H9 (cell line): ENCODE measurements around the gene CEBPG. TPM values are rescaled to one million over a fixed set of nuclear protein-coding genes. Genes with fewer than 3 reads are reported as not detected.

Experiments used
- DNase-seq: peaks from one replicate; pipeline ENCODE4 v3.0.0-alpha.2; 2017
- H2AFZ ChIP-seq: one replicate; pipeline ENCODE4 v1.6.1; 2013; ENCODE audit warnings: mild to moderate bottlenecking, low read length, control low read depth, moderate library complexity
- H2AK5ac ChIP-seq: 2 replicates; pipeline ENCODE4 v1.6.1; 2013; ENCODE audit warnings: low read length, control low read depth, mixed read lengths; ENCODE audit not compliant: insufficient read length
- H2BK120ac ChIP-seq: one replicate; pipeline ENCODE4 v1.6.1; 2013; ENCODE audit warnings: low read depth, mild to moderate bottlenecking, low read length, control low read depth, inconsistent platforms; ENCODE audit not compliant: poor library complexity, severe bottlenecking
- H2BK12ac ChIP-seq: 2 replicates; pipeline ENCODE4 v1.6.1; 2013; ENCODE audit warnings: low read length, control low read depth, mixed read lengths, low read depth; ENCODE audit not compliant: insufficient read length
- H2BK15ac ChIP-seq: 2 replicates; pipeline ENCODE4 v1.6.1; 2013; ENCODE audit warnings: low read depth, low read length, control low read depth
- H2BK20ac ChIP-seq: one replicate; pipeline ENCODE4 v1.6.1; 2013; ENCODE audit warnings: low read depth, mild to moderate bottlenecking, low read length, control low read depth, inconsistent platforms; ENCODE audit not compliant: poor library complexity, severe bottlenecking
- H2BK5ac ChIP-seq: 2 replicates; pipeline ENCODE4 v1.6.1; 2013; ENCODE audit warnings: low read length, control low read depth, mixed read lengths; ENCODE audit not compliant: insufficient read length
- H3K14ac ChIP-seq: 2 replicates; pipeline ENCODE4 v1.6.1; 2013; ENCODE audit warnings: low read length, control low read depth; ENCODE audit not compliant: insufficient read depth
- H3K18ac ChIP-seq: 2 replicates; pipeline ENCODE4 v1.6.1; 2013; ENCODE audit warnings: low read depth, mild to moderate bottlenecking, mixed read lengths, low read length, control low read depth; ENCODE audit not compliant: insufficient read length
- H3K23ac ChIP-seq: 2 replicates; pipeline ENCODE4 v1.6.1; 2013; ENCODE audit warnings: low read length, control low read depth, mixed read lengths, low read depth; ENCODE audit not compliant: insufficient read length
- H3K23me2 ChIP-seq: 2 replicates; pipeline ENCODE4 v1.6.1; 2013; ENCODE audit warnings: low read depth, mild to moderate bottlenecking, mixed read lengths, low read length, control low read depth; ENCODE audit not compliant: insufficient read length, poor library complexity, severe bottlenecking
- H3K27ac ChIP-seq: 2 replicates; pipeline ENCODE4 v1.5.1; 2013; ENCODE audit warnings: low read length, control low read depth, mixed read lengths, low read depth; ENCODE audit not compliant: insufficient read length
- H3K27me3 ChIP-seq: 2 replicates; pipeline ENCODE4 v1.6.1; 2013; ENCODE audit warnings: low read length, control low read depth, inconsistent platforms; ENCODE audit not compliant: insufficient read depth
- H3K4ac ChIP-seq: 2 replicates; pipeline ENCODE4 v1.6.1; 2013; ENCODE audit warnings: low read depth, mild to moderate bottlenecking, control low read depth, inconsistent platforms, low read length, moderate library complexity
- H3K4me1 ChIP-seq: 2 replicates; pipeline ENCODE4 v1.6.1; 2013; ENCODE audit warnings: low read length, control low read depth, inconsistent platforms; ENCODE audit not compliant: insufficient read depth
- H3K4me2 ChIP-seq: 2 replicates; pipeline ENCODE4 v1.6.1; 2013; ENCODE audit warnings: low read length, control low read depth, mixed read lengths; ENCODE audit not compliant: insufficient read length, insufficient read depth
- H3K56ac ChIP-seq: 2 replicates; pipeline ENCODE4 v1.6.1; 2013; ENCODE audit warnings: low read depth, mild to moderate bottlenecking, mixed read lengths, low read length, control low read depth; ENCODE audit not compliant: insufficient read length
- H3K79me1 ChIP-seq: 2 replicates; pipeline ENCODE4 v1.6.1; 2013; ENCODE audit warnings: low read depth, mild to moderate bottlenecking, moderate library complexity, low read length, control low read depth, inconsistent platforms; ENCODE audit not compliant: insufficient read depth, poor library complexity, severe bottlenecking
- H3K79me2 ChIP-seq: 2 replicates; pipeline ENCODE4 v1.6.1; 2013; ENCODE audit warnings: low read length, control low read depth, inconsistent platforms; ENCODE audit not compliant: insufficient read depth
- H3K9ac ChIP-seq: 2 replicates; pipeline ENCODE4 v1.6.1; 2013; ENCODE audit warnings: low read length, control low read depth, mixed read lengths; ENCODE audit not compliant: insufficient read length; ENCODE audit errors: extremely low read depth
- H3K9me3 ChIP-seq: one replicate; pipeline ENCODE4 v1.6.1; 2013; ENCODE audit warnings: low read depth, low read length, inconsistent platforms; ENCODE audit not compliant: control insufficient read depth
- H3T11ph ChIP-seq: one replicate; pipeline ENCODE4 v1.6.1; 2013; ENCODE audit warnings: mild to moderate bottlenecking, low read length, control low read depth, inconsistent platforms
- H4K20me1 ChIP-seq: one replicate; pipeline ENCODE4 v1.6.1; 2013; ENCODE audit not compliant: control insufficient read depth, insufficient read length, insufficient read depth
- H4K5ac ChIP-seq: 2 replicates; pipeline ENCODE4 v1.6.1; 2013; ENCODE audit warnings: low read depth, mild to moderate bottlenecking, mixed read lengths, low read length, control low read depth; ENCODE audit not compliant: insufficient read length
- H4K8ac ChIP-seq: replicated peaks from 2 replicates; pipeline ENCODE4 v1.6.1; 2013; ENCODE audit warnings: low read length, control low read depth, mixed read lengths, low read depth; ENCODE audit not compliant: insufficient read length
- H4K91ac ChIP-seq: 2 replicates; pipeline ENCODE4 v1.6.1; 2013; ENCODE audit warnings: low read depth, mild to moderate bottlenecking, moderate library complexity, mixed read lengths, low read length, control low read depth; ENCODE audit not compliant: insufficient read length
- H3K27ac Mint-ChIP-seq, 3 experiments: 2 replicates in 2 of 3; 3 replicates in 1 of 3; pipeline ENCODE4 v1.8.0; 2020 to 2021; ENCODE audit warnings: mixed read lengths in 3 of 3, mild to moderate bottlenecking in 1 of 3, moderate library complexity in 1 of 3
- H3K27me3 Mint-ChIP-seq: 2 replicates; pipeline ENCODE4 v1.8.0; 2021; ENCODE audit warnings: low read depth, mild to moderate bottlenecking, moderate library complexity, mixed read lengths
- H3K36me3 Mint-ChIP-seq, 3 experiments: 2 replicates in 2 of 3; 3 replicates in 1 of 3; pipeline ENCODE4 v1.8.0; 2020 to 2021; ENCODE audit warnings: low read depth in 3 of 3, mixed read lengths in 3 of 3; ENCODE audit not compliant: insufficient read depth in 1 of 3
- H3K4me1 Mint-ChIP-seq, 2 experiments: 2 replicates each; pipeline ENCODE4 v1.8.0; 2020; ENCODE audit warnings: mixed read lengths in 2 of 2
- H3K4me3 Mint-ChIP-seq, 2 experiments: 2 replicates in 1 of 2; 3 replicates in 1 of 2; pipeline ENCODE4 v1.8.0; 2020 to 2021; ENCODE audit warnings: mild to moderate bottlenecking in 2 of 2, mixed read lengths in 2 of 2, moderate library complexity in 1 of 2
- H3K9me3 Mint-ChIP-seq, 2 experiments: 2 replicates in 1 of 2; 3 replicates in 1 of 2; pipeline ENCODE4 v1.8.0; 2020; ENCODE audit warnings: mild to moderate bottlenecking in 2 of 2, mixed read lengths in 2 of 2, moderate library complexity in 1 of 2
- CTCF ChIP-seq: fragments of 200-600 bp; sonication (generic); conservative IDR thresholded peaks from 3 replicates; pipeline ENCODE4 v1.8.0; 2021; ENCODE audit warnings: antibody characterized with exemption, mild to moderate bottlenecking
- WGBS: extraction: QIAGEN DNeasy Blood & Tissue Kit; methylation state at CpG from one replicate; pipeline ENCODE4 v1.1.7; 2013; ENCODE audit warnings: missing lambda C conversion rate, low lambda C conversion rate, mixed read lengths; ENCODE audit not compliant: insufficient read length; ENCODE audit errors: extremely low coverage; 5-methylcytosine and 5-hydroxymethylcytosine counted together
- total RNA-seq: library from RNA; stranded (reverse); gene quantifications from 2 replicates; pipeline ENCODE4 v1.2.1, GENCODE V29; 2021

CEBPG gene
- total RNA-seq, 1 experiment from 2014 or later: 33.7 TPM

- H3K9me3 Mint-ChIP-seq: no peaks in the 10 kb centered on the region
- no CpG with 5 or more reads among the region's 10 CpGs for WGBS
These were observed 26.2 kb upstream of the CEBPG start for GRCh38 chr19:33347300-33347699.

More at GRCh38 chr19:33347300-33347699, 26.2 kb upstream of the CEBPG start:
- Histone ChIP-seq H3K23me2 (no peaks in the 10 kb centered on the region), H4K20me1 (no peaks in the 10 kb centered on the region), H3K4me2 (no peak overlapping the region), H3K56ac (no peak overlapping the region), H3K9me3 (no peaks in the 10 kb centered on the region), H3K18ac (no peak overlapping the region), H3K23ac (no peak overlapping the region), H2BK20ac (no peak overlapping the region), H4K91ac (no peak overlapping the region), H3K27ac (no peak overlapping the region), H2BK120ac (no peak overlapping the region), H3K79me1 (no peaks in the 10 kb centered on the region), H3T11ph (no peak overlapping the region), H3K4ac (no peak overlapping the region), H2AK5ac (no peak overlapping the region), H3K4me1 (no peaks in the 10 kb centered on the region), H3K27me3 (no peaks in the 10 kb centered on the region), H2BK5ac (no peak overlapping the region), H2AFZ (no peak overlapping the region), H4K8ac (no peak overlapping the region), H2BK12ac (no peak overlapping the region), H3K9ac (no peak overlapping the region), H3K79me2 (no peaks in the 10 kb centered on the region), H2BK15ac (no peak overlapping the region), H3K14ac (no peak overlapping the region), H4K5ac (no peak overlapping the region)
- no peak overlapping the region for H3K27ac Mint-ChIP-seq
- DNase-seq: no peak
- peaks cover 27% of the 10 kb centered on the region for H3K27me3 Mint-ChIP-seq
- no peak for TF ChIP-seq CTCF
- H3K36me3 Mint-ChIP-seq: no peaks in the 10 kb centered on the region
- no peak overlapping the region for H3K4me3 Mint-ChIP-seq
- H3K4me1 Mint-ChIP-seq: peaks cover 5 to 7% of the 10 kb centered on the region in 2 experiments
